Calu3 (cell line): ENCODE data around the gene CFAP73. TPM values are rescaled to one million over a fixed set of nuclear protein-coding genes. Genes with fewer than 3 reads are reported as not detected.

Experiments used
- BruUV-seq: library from RNA; stranded (reverse); fragments of 400-500 nt; replicated peaks from 2 replicates; lab custom pipeline; 2021; lab: Mats Ljungman, UMichigan
- CTCF ChIA-PET: fragments of 300-600 bp; sonication (Branson Sonifier 250); formaldehyde crosslinking; loops from one replicate; lab custom pipeline; 2022; ENCODE audit warnings: antibody characterized with exemption; lab: Charles Lee
- DNase-seq: peaks from one replicate; pipeline ENCODE4 v3.0.0; 2022
- H3K27ac Mint-ChIP-seq: one replicate; pipeline ENCODE4 v1.8.0; 2022; ENCODE audit warnings: mixed read lengths; ENCODE audit not compliant: unreplicated experiment
- H3K27me3 Mint-ChIP-seq: one replicate; pipeline ENCODE4 v1.8.0; 2022; ENCODE audit warnings: mixed read lengths; ENCODE audit not compliant: unreplicated experiment
- H3K36me3 Mint-ChIP-seq: one replicate; pipeline ENCODE4 v1.8.0; 2022; ENCODE audit warnings: mild to moderate bottlenecking, moderate library complexity, mixed read lengths; ENCODE audit not compliant: insufficient read depth, unreplicated experiment
- H3K4me1 Mint-ChIP-seq: one replicate; pipeline ENCODE4 v1.8.0; 2022; ENCODE audit warnings: mild to moderate bottlenecking, low read depth, mixed read lengths; ENCODE audit not compliant: unreplicated experiment
- H3K4me3 Mint-ChIP-seq: one replicate; pipeline ENCODE4 v1.8.0; 2022; ENCODE audit warnings: mild to moderate bottlenecking, low read depth, moderate library complexity, mixed read lengths; ENCODE audit not compliant: unreplicated experiment
- H3K9me3 Mint-ChIP-seq: one replicate; pipeline ENCODE4 v1.8.0; 2022; ENCODE audit warnings: low read depth, mixed read lengths; ENCODE audit not compliant: unreplicated experiment
- CTCF ChIP-seq: fragments of 200-600 bp; IDR thresholded peaks from one replicate; pipeline ENCODE4 v1.8.0; 2022; ENCODE audit warnings: antibody characterized with exemption; ENCODE audit not compliant: unreplicated experiment
- intact Hi-C: fragments of 100-400 bp; cut with micrococcal nuclease; formaldehyde crosslinking; loops from one replicate; pipeline ENCODE4 v1.10.0; 2022; ENCODE audit not compliant: unreplicated experiment
- total RNA-seq: library from RNA; stranded (reverse); gene quantifications from 2 replicates; pipeline ENCODE4 v1.2.3, GENCODE V29; 2022

The CFAP73 gene
- total RNA-seq, 1 experiment from 2014 or later, result 3.2 TPM

- peaks cover 24% of the 10 kb centered on the region for H3K4me1 Mint-ChIP-seq
- H3K36me3 Mint-ChIP-seq, result peaks cover 59% of the 10 kb centered on the region
- no TSS peak for BruUV-seq
- H3K9me3 Mint-ChIP-seq, result no peaks in the 10 kb centered on the region
- TF ChIP-seq CTCF, result no peak
- no peak for DNase-seq
- H3K4me3 Mint-ChIP-seq, result no peak overlapping the region
- intact Hi-C loops, result no loop called here
- CTCF ChIA-PET, result no interaction called here
- H3K27me3 Mint-ChIP-seq, result no peaks in the 10 kb centered on the region
- H3K27ac Mint-ChIP-seq, result no peak overlapping the region
These were observed 41.2 kb downstream of the CFAP73 start for GRCh38 chr12:113190761-113191160.

DNA sequence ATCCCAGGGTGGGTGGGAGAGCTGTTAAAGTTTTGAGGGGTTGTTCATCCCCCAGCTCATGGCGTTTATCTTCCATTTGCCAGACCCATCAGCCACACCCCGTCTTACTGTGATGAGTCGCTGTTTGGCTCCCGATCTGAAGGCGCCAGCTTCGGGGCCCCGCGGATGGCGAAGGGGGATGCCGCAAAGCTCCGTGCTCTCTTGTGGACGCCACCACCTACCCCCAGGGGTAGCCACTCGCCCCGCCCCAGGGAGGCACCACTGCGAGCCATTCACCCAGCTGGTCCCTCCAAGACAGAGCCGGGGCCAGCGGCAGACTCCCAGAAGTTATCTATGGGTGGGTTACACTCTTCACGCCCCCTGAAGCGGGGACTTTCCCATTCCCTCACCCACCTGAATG, 41.7 kb downstream of the CFAP73 start:
- no peak overlapping the region for H3K4me3 Mint-ChIP-seq
- DNase-seq, result no peak
- H3K4me1 Mint-ChIP-seq, result peaks cover 22% of the 10 kb centered on the region
- BruUV-seq, result no TSS peak
- no peaks in the 10 kb centered on the region for H3K27me3 Mint-ChIP-seq
- intact Hi-C loops, result no loop called here
- no peak for TF ChIP-seq CTCF
- peaks cover 54% of the 10 kb centered on the region for H3K36me3 Mint-ChIP-seq
- CTCF ChIA-PET, result no interaction called here
- H3K9me3 Mint-ChIP-seq, result no peaks in the 10 kb centered on the region
- H3K27ac Mint-ChIP-seq, result no peak overlapping the region

DNA sequence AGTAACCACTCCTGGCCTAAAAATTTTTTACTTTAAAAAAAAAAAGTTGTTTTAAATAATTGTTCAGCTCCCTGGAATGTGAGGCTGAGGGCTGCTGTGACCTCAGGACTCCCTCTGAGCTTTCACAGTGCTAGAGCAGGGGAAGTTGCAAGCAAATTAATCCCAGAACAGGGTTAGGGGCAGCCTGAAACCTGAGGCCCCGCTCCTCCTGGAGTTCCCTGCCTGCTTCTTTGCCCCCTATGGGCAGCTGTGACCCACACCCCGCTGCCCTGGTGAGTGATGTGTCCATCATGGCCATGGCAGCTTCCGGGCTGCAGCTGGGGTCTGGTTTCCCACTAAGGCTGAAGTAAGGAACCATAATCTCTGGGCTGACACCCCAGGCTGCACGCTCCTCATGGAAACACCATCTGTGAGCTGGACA, 45.5 kb downstream of the CFAP73 start:
- BruUV-seq, result no TSS peak
- Mint-ChIP-seq H3K36me3 (peaks cover 26% of the 10 kb centered on the region), H3K4me3 (no peak overlapping the region), H3K27me3 (no peaks in the 10 kb centered on the region), H3K27ac (no peak overlapping the region), H3K9me3 (no peaks in the 10 kb centered on the region), H3K4me1 (peaks cover 13% of the 10 kb centered on the region)
- CTCF ChIA-PET, result interaction anchor here (0.7 to 1.5 kb wide), 2 partner anchors 28 to 98 kb away, joined by 4 to 5 read pairs; no protein-coding TSS in a partner anchor
- no peak for DNase-seq
- intact Hi-C loops, result loop anchor here (5.0 kb wide), 4 partner anchors 47 to 227 kb away; partner anchors contain the start of genes PLBD2 and SDSL
- TF ChIP-seq CTCF, result no peak

GRCh38 chr12:113195598-113195997, 46.1 kb downstream of the CFAP73 start:
- Mint-ChIP-seq H3K36me3 (peaks cover 26% of the 10 kb centered on the region), H3K4me1 (peaks cover 13% of the 10 kb centered on the region), H3K4me3 (no peak overlapping the region), H3K9me3 (no peaks in the 10 kb centered on the region), H3K27ac (peak overlapping the region; percentile 10), H3K27me3 (no peaks in the 10 kb centered on the region)
- CTCF ChIA-PET, result interaction anchor here (1.5 kb wide), 1 partner anchor 28 kb away, joined by 4 read pairs; no protein-coding TSS in a partner anchor
- no peak for TF ChIP-seq CTCF
- BruUV-seq, result no TSS peak
- DNase-seq, result no peak
- intact Hi-C loops, result loop anchor here (5.0 kb wide), 4 partner anchors 47 to 227 kb away; partner anchors contain the start of genes PLBD2 and SDSL
